Neural cell (in vitro differentiated cells): ENCODE results near the gene GSE1. TPM values are rescaled to one million over a fixed set of nuclear protein-coding genes. Genes with fewer than 3 reads are reported as not detected.

Source experiments
- H2AFZ ChIP-seq: fragments of 200-600, 300-800 bp; sonication (generic), shearing (Covaris generic); 2 replicates; pipeline ENCODE4 v1.6.0; 2014; ENCODE audit warnings: low read depth, mild to moderate bottlenecking, antibody characterized with exemption, low read length, moderate library complexity
- H3F3A ChIP-seq: fragments of 200-600 bp; shearing (Covaris generic); 2 replicates; pipeline ENCODE4 v1.6.1; 2016; ENCODE audit warnings: mild to moderate bottlenecking, moderate library complexity, mixed read lengths, antibody characterized with exemption, low read length; ENCODE audit not compliant: insufficient read depth, poor library complexity, severe bottlenecking
- H3K27ac ChIP-seq: fragments of 200-600, 300-800 bp; sonication (generic), shearing (Covaris generic); 2 replicates; pipeline ENCODE4 v1.5.1; 2014; ENCODE audit warnings: mild to moderate bottlenecking, low read length, moderate library complexity
- H3K27me3 ChIP-seq: fragments of 300-800, 200-600 bp; sonication (generic), shearing (Covaris generic); 2 replicates; pipeline ENCODE4 v1.6.0; 2014; ENCODE audit warnings: mild to moderate bottlenecking, low read depth, low read length, moderate library complexity; ENCODE audit not compliant: insufficient read depth
- H3K36me3 ChIP-seq: fragments of 300-800, 200-600 bp; sonication (generic), shearing (Covaris generic); 2 replicates; pipeline ENCODE4 v1.5.1; 2014; ENCODE audit warnings: mild to moderate bottlenecking, antibody characterized with exemption, low read length, moderate library complexity; ENCODE audit not compliant: insufficient read depth
- H3K4me2 ChIP-seq: fragments of 300-800, 200-600 bp; sonication (generic), shearing (Covaris generic); 2 replicates; pipeline ENCODE4 v1.6.0; 2014; ENCODE audit warnings: mild to moderate bottlenecking, low read length
- H3K4me3 ChIP-seq: fragments of 300-800, 200-600 bp; sonication (generic), shearing (Covaris generic); 2 replicates; pipeline ENCODE4 v1.5.1; 2014; ENCODE audit warnings: mild to moderate bottlenecking, low read length, moderate library complexity
- H3K79me2 ChIP-seq: fragments of 200-600 bp; shearing (Covaris generic); replicated peaks from 2 replicates; pipeline ENCODE4 v1.6.0; 2014; ENCODE audit warnings: mild to moderate bottlenecking, low read length, moderate library complexity; ENCODE audit not compliant: insufficient read depth
- H3K9ac ChIP-seq: fragments of 300-800, 200-600 bp; sonication (generic), shearing (Covaris generic); 2 replicates; pipeline ENCODE4 v1.6.1; 2016; ENCODE audit warnings: mild to moderate bottlenecking, low read length, mixed read lengths
- H3K9me2 ChIP-seq: fragments of 200-600 bp; shearing (Covaris generic); 2 replicates; pipeline ENCODE4 v1.6.1; 2016; ENCODE audit warnings: mild to moderate bottlenecking, low read length, mixed read lengths; ENCODE audit not compliant: insufficient read depth
- H3K9me3 ChIP-seq: fragments of 200-600, 300-800 bp; sonication (generic), shearing (Covaris generic); 2 replicates; pipeline ENCODE4 v1.6.1; 2016; ENCODE audit warnings: mild to moderate bottlenecking, mixed run types, low read length, moderate library complexity, mixed read lengths
- H4K20me1 ChIP-seq: fragments of 200-600 bp; shearing (Covaris generic); 2 replicates; pipeline ENCODE4 v1.6.1; 2016; ENCODE audit warnings: mild to moderate bottlenecking, mixed run types; ENCODE audit not compliant: insufficient read depth
- CTCF ChIP-seq: fragments of 450-650 bp; IDR thresholded peaks from 2 replicates; pipeline ENCODE4 v1.5.1; 2014; ENCODE audit warnings: antibody characterized with exemption, mild to moderate bottlenecking, moderate library complexity; ENCODE audit not compliant: poor library complexity, severe bottlenecking
- EP300 ChIP-seq: fragments of 450-650 bp; conservative IDR thresholded peaks from 2 replicates; pipeline ENCODE4 v1.6.1; 2014; ENCODE audit warnings: antibody characterized with exemption, mild to moderate bottlenecking, moderate library complexity; ENCODE audit not compliant: poor library complexity, severe bottlenecking
- EZH2 ChIP-seq: fragments of 200-600, 300-800 bp; shearing (Covaris generic), sonication (generic); IDR thresholded peaks from 2 replicates; pipeline ENCODE4 v1.6.1; 2014; ENCODE audit warnings: antibody characterized with exemption, low read length, borderline replicate concordance, mild to moderate bottlenecking; ENCODE audit not compliant: insufficient read depth, poor library complexity, severe bottlenecking
- MXI1 ChIP-seq: fragments of 450-650 bp; conservative IDR thresholded peaks from 2 replicates; pipeline ENCODE4 v1.6.1; 2014; ENCODE audit warnings: antibody characterized with exemption, mild to moderate bottlenecking; ENCODE audit not compliant: poor library complexity, severe bottlenecking
- POLR2AphosphoS5 ChIP-seq: IDR thresholded peaks from 2 replicates; pipeline ENCODE4 v1.6.1; 2012
- RAD21 ChIP-seq: fragments of 450-650 bp; conservative IDR thresholded peaks from 2 replicates; pipeline ENCODE4 v1.6.1; 2014; ENCODE audit warnings: antibody characterized with exemption, mild to moderate bottlenecking, moderate library complexity
- REST ChIP-seq: IDR thresholded peaks from 2 replicates; pipeline ENCODE4 v1.6.1; 2012; ENCODE audit warnings: borderline replicate concordance
- SMC3 ChIP-seq: fragments of 450-650 bp; conservative IDR thresholded peaks from 2 replicates; pipeline ENCODE4 v1.6.1; 2014; ENCODE audit warnings: antibody characterized with exemption, mild to moderate bottlenecking, moderate library complexity; ENCODE audit not compliant: poor library complexity
- TAF1 ChIP-seq: IDR thresholded peaks from 2 replicates; pipeline ENCODE4 v1.6.1; 2012; ENCODE audit warnings: low read depth
- polyA plus RNA-seq: library from polyadenylated mRNA; depleted of rRNA; stranded (reverse); fragments of >200 nt; gene quantifications from 2 replicates; pipeline ENCODE4 v1.2.3, GENCODE V29; 2014

GSE1 gene
- polyA plus RNA-seq, 1 donor from 2014 or later = 35.6 TPM

GRCh38 chr16:85681255-85681654, 68.1 kb downstream of the GSE1 start:
- no peak overlapping the region for H3K9ac ChIP-seq
- no peak for TF ChIP-seq EZH2
- TF ChIP-seq RAD21 = no peak
- no peak for TF ChIP-seq POLR2AphosphoS5
- TF ChIP-seq REST = no peak
- TF ChIP-seq TAF1 = no peak
- no peak for TF ChIP-seq MXI1
- no peak for TF ChIP-seq SMC3
- no peak for TF ChIP-seq EP300
- no peak for TF ChIP-seq CTCF
- H2AFZ ChIP-seq = no peak overlapping the region
- no peaks in the 10 kb centered on the region for H3F3A ChIP-seq
- no peaks in the 10 kb centered on the region for H3K27me3 ChIP-seq
- H3K27ac ChIP-seq = no peak overlapping the region
- H3K4me3 ChIP-seq = no peak overlapping the region
- H3K9me2 ChIP-seq = no peaks in the 10 kb centered on the region
- no peaks in the 10 kb centered on the region for H4K20me1 ChIP-seq
- no peak overlapping the region for H3K4me2 ChIP-seq
- H3K36me3 ChIP-seq = peaks cover 5% of the 10 kb centered on the region
- H3K9me3 ChIP-seq = no peaks in the 10 kb centered on the region
- no peaks in the 10 kb centered on the region for H3K79me2 ChIP-seq

GRCh38 chr16:85682516-85682915, 69.4 kb downstream of the GSE1 start:
- no peaks in the 10 kb centered on the region for H3K9me3 ChIP-seq
- H3K4me2 ChIP-seq = no peak overlapping the region
- no peak overlapping the region for H3K9ac ChIP-seq
- no peak overlapping the region for H3K27ac ChIP-seq
- H3K36me3 ChIP-seq = peaks cover 5% of the 10 kb centered on the region
- H4K20me1 ChIP-seq = no peaks in the 10 kb centered on the region
- no peak overlapping the region for H3K4me3 ChIP-seq
- no peak overlapping the region for H2AFZ ChIP-seq
- no peaks in the 10 kb centered on the region for H3K27me3 ChIP-seq
- H3K79me2 ChIP-seq = no peaks in the 10 kb centered on the region
- no peaks in the 10 kb centered on the region for H3F3A ChIP-seq
- H3K9me2 ChIP-seq = no peaks in the 10 kb centered on the region
- TF ChIP-seq RAD21 (no peak), CTCF (no peak), REST (no peak), TAF1 (no peak), EZH2 (no peak), SMC3 (no peak), POLR2AphosphoS5 (no peak), EP300 (no peak), MXI1 (no peak)
